GM21381 (cell line): ENCODE results near the gene OARD1.

Source experiments
- ATAC-seq: cut with Tn5 transposase; IDR thresholded peaks from one replicate; pipeline ENCODE4 v1.9.1; 2021; ENCODE audit warnings: mild to moderate bottlenecking, moderate library complexity; ENCODE audit not compliant: unreplicated experiment

OARD1 gene

GRCh38 chr6:41050536-41050935 lies 21.6 kb downstream of the OARD1 start:
- ATAC-seq = no peak

GRCh38 chr6:41049955-41050354 lies 22.2 kb downstream of the OARD1 start:
- no peak for ATAC-seq

DNA sequence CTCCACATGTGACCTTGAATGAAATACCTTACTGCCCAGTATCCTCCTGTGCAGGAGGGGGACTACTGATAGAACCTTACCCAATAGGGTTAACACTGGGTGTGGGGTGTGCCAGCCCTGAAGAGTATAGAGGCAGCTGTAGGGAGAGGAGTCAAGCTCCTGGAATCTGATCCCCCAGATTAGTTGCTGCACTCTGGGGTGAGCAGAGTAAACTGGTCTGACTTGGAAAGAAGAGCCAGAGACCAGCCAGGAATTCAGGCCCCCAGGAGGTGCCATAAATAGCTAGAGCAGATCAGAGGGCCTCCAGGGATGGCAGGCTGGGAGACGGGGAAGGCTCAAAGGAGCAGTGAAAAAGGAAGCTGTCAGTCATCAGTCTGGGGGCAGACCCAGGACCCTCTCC lies 22.6 kb downstream of the OARD1 start:
- ATAC-seq = no peak

DNA sequence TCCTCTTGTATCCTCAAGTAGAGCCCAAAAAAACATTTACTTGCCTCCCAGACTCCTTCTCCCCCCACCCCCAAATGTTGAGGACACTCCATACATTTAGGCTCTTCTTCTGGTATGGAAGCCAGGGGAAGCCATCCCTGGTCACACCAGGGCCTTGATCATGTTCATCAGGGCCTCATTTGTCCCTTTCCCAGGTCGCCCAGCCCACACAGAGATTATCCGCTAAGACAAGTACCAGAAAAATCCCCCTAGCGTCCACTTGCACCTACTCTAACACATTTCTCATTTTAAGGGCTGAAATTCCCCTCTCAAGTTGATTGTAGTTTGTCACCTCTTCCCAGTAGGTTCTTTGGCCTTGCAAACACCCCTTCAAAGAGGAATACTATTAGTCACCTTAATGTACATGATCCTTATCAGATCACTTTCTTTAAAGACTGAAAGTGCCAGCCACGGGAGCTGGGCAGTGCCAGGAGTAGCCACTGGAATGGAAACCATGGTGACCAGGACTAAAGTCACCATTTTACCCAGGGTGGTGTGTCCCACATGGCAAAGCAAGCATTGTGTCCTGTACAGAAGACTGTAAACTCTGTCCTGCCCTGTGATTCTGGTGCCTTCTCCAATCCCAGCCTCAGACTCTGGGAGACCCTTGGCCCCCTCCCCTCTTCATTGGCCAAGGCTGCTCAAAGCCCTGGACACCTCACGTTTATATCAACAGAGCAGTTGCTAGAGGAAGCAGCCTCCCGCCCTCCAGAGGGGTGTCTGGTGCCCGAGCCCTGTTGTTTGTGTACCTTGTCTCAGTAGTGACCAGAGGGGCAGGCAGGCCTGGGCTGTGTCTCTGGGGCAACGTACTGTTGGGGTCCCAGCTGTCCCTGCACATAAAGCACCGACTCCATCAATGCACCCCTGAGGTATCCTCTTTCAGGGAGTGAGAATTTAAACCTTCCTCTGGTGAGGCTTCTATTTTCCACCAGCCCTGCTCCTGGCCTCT lies 24.1 kb downstream of the OARD1 start:
- no peak for ATAC-seq

DNA sequence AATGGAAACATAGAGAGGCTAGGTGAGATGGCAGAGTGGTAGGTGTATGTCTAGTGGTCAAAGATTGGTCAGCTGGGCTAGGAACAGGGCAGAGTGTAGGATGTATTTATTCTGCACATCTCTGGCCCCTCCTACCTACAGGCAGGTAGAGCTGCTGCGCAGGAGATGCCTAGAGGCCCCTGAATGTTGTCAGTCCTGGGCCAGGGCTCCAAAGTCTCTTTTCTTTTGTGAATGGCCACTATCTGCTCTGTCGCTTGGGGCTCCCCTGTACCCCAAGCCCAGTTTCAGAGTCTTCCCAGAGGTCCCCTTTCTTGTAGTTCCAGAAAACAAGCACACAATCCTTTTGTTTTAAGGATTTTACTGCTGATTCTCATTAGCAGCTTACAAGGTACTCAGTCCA lies 24.9 kb downstream of the OARD1 start:
- no peak for ATAC-seq

- ATAC-seq = no peak
These were observed 26.1 kb downstream of the OARD1 start for GRCh38 chr6:41046084-41046483.

GRCh38 chr6:41045664-41046063 lies 26.5 kb downstream of the OARD1 start:
- no peak for ATAC-seq

- ATAC-seq = no peak
These were observed 29.0 kb downstream of the OARD1 start for GRCh38 chr6:41043151-41043550.

DNA sequence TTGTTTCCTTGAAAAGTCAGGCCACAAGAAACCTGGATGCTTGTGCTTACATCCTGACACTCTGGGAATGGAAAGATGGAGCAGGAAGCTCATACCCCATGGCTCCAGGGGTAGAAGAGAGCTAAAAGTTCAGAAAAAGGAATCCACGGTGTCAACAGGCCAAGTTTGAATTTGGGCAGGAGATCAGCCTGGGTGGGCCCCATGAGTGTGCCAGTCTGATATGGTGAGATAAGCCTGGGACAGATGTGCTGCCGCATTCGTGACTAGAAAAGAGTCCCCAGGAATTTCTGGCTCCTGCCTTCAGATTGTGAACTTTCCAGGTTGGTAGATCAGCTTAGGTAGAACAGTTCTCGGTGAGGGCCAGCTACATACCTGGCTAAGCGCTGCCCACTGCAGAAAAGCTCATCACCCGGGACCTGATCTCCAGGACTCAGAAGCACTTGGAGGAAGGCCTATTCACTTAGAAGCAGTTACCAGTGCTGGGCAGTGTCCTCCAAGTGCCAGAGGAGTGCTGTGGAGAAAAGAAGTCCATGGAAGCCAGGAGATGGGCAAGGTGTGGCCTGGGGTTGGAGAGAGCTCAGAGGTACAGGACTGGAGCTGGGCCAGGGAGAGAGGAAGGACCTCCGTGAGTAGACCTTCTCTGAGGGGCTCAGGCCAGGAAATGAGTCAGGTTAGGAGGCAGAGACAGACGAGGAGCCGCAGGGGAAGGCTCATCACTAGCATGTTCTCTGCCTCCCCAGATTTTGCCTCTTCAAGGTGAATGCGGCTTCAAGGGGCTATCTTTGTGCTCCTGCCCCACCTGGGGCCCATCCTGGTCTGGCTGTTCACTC lies 29.7 kb downstream of the OARD1 start, which contains the start of gene TSPO2:
Gene TSPO2, plus strand, starts transcription at position 242 of the 830 bp plus-strand sequence. Its CDS starts 519 bp downstream, at position 761.
- no peak for ATAC-seq

DNA sequence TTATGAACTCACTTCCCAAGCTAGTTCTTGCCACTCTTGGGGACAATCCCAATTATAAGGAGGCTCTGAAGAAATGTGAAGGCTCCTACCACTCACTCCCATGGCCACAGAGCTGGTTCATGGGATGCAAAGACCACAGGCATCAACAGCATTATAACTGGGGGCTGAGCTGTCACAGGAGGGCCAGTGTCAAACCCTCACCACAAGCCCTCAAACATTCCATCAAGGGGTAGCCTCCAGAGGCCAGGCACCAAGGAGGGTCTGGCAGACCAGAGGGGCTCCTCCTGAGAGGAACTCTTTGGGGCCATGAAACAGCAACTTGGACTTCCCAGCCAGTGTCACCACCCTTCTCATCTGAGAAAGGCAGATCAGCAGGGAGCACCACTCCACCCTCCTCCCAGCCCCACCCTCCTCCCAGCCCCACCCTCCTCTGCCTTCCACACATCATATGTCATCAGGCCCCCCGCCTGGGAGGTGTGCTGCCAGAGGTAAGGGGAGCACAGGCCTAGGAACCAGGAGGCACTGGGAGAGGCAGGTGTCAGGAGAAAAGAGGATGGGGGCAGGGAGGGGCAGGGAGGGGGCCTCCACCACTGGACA lies 31.1 kb downstream of the OARD1 start:
- no peak for ATAC-seq

GRCh38 chr6:41040101-41040939 lies 31.8 kb downstream of the OARD1 start:
- no peak for ATAC-seq

GRCh38 chr6:41039060-41039998 lies 32.8 kb downstream of the OARD1 start, which contains the start of gene UNC5CL:
TSS of gene UNC5CL (minus strand) at chr6:41039221. CDS start at chr6:41035074, 4,147 bp downstream.
- no peak for ATAC-seq

DNA sequence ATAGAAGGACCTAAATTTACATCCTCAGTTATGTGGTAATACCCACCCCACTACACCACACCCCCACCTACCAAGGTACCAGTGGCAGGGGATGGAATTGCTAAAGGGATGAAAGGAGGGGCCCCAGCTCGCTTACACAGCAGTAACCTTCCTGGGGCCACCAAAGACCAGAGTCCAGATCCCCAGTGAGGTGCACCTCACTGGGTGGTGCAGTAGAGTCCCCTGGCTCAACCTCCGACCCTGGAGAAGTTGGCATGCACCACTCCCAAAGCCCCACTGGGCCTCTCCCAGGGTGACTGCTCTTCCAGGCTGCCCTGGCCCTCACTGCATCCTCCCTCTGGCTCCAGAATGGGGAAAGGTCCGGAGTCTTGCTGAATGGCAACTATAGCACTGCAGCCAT lies 34.0 kb downstream of the OARD1 start:
- ATAC-seq = no peak

- ATAC-seq = no peak
These were observed 34.9 kb downstream of the OARD1 start for GRCh38 chr6:41037107-41037900.

DNA sequence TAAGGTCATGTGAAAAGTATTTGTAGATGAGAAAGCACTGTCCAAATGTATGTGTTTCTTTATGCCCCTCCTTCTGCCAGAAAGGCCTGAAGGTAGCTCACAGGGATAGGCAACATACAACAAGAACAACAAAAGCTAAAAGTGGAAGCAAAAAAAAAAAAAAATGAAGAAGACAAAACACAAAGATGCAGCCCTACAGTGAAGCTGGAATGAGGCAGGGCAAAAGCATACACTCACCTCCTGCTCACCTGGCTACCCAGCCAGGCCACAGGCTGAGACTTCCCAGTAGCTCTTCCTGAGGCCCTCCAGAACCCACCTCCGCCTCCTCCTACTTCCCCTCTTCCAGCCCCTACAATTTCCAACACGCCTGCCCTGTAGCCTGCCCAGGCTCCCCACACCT lies 35.6 kb downstream of the OARD1 start:
- ATAC-seq = no peak

GRCh38 chr6:41036186-41036585 lies 36.0 kb downstream of the OARD1 start:
- ATAC-seq = no peak

DNA sequence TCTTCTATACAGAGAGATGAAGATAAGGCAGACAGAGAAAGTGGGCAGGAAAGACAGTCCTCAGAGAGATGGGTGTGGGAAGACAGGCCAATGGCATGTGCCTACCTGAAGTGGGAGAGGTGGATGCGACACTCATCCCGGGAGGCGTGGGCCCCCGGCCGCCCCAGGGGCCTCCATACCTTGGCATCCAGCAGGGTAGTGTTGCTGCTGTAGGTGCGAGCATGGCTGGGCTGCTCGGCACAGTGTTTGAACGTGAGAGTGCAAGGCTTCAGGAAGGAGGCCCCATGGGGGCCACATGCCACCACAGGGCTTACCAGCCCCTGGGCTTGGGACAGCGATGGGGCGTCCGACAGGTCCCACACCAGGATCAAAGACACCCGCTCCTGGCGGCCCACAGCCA lies 38.4 kb downstream of the OARD1 start:
- ATAC-seq = no peak

GRCh38 chr6:41032830-41033229 lies 39.3 kb downstream of the OARD1 start:
- no peak for ATAC-seq
